ENCODE data around the gene MOB1B. TPM values are rescaled to one million over a fixed set of nuclear protein-coding genes. Genes with fewer than 3 reads are reported as not detected.
A peak's percentile ranks its signal among the peaks of the same experiment; 100 is the strongest.

MOB1B gene
- total RNA-seq, 1 experiment from 2014 or later, result 21.0 TPM

DNA sequence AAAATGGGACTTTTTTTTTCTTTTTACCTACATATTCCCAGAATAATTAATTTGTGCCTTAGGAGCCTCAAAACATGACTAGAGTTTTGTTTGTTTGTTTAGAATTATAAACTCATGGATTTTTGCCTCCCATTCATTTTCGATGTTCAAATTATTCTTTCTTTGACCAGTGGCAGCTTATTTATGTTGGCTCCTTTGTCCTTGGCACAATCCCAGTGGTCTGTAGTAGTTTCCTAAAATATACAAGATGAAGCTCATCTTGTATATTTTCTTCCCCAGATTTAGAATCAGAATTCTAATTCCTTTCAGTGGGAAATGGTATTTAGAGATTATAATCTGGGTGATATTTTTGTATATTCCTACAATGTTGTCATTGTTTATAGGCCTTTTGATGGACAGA is 118.4 kb downstream of the MOB1B start:
- TF ChIP-seq CTCF (conservative IDR thresholded peaks at IDR 0.05; ENCODE audit: low read depth, low read length) (no peak), EZH2 (IDR thresholded peaks at IDR 0.05; ENCODE audit: borderline replicate concordance, low read depth, low read length, poor library complexity, severe bottlenecking) (no peak)
- Histone ChIP-seq H3K4me3 (ENCODE audit: low read depth, low read length, poor library complexity, severe bottlenecking) (no peak overlapping the region), H3K9me3 (ENCODE audit: low read depth, low read length, poor library complexity, severe bottlenecking) (no peaks in the 10 kb centered on the region), H3K27ac (ENCODE audit: low read depth, low read length, poor library complexity, severe bottlenecking) (no peak overlapping the region), H3K36me3 (ENCODE audit: insufficient read depth, low read length, poor library complexity, severe bottlenecking) (no peaks in the 10 kb centered on the region), H3K4me1 (ENCODE audit: insufficient read depth, low read length, poor library complexity, severe bottlenecking) (peaks cover 4% of the 10 kb centered on the region), H3K27me3 (replicated peaks; ENCODE audit: insufficient read depth, low read depth, low read length, poor library complexity) (no peaks in the 10 kb centered on the region)
- ChIA-PET CTCF (no interaction called here), POLR2A (ENCODE audit: low non-redundant PET) (no interaction called here)
- intact Hi-C loops (cut with micrococcal nuclease; ENCODE audit: unreplicated experiment), result no loop called here
- no TSS peak for BruUV-seq (replicated peaks)
- DNase-seq (ENCODE audit: low spot score), result no peak

- peaks cover 14% of the 10 kb centered on the region for H3K4me1 ChIP-seq (ENCODE audit: insufficient read depth, low read length, poor library complexity, severe bottlenecking)
- no peak for DNase-seq (ENCODE audit: low spot score)
- no TSS peak for BruUV-seq (replicated peaks)
- intact Hi-C loops (cut with micrococcal nuclease; ENCODE audit: unreplicated experiment), result no loop called here
- ChIA-PET CTCF (no interaction called here), POLR2A (ENCODE audit: low non-redundant PET) (no interaction called here)
- H3K27ac ChIP-seq (ENCODE audit: low read depth, low read length, poor library complexity, severe bottlenecking), result no peak overlapping the region
- no peak for TF ChIP-seq EZH2 (IDR thresholded peaks at IDR 0.05; ENCODE audit: borderline replicate concordance, low read depth, low read length, poor library complexity, severe bottlenecking)
- no peak for TF ChIP-seq CTCF (conservative IDR thresholded peaks at IDR 0.05; ENCODE audit: low read depth, low read length)
- peaks cover 4% of the 10 kb centered on the region for H3K36me3 ChIP-seq (ENCODE audit: insufficient read depth, low read length, poor library complexity, severe bottlenecking)
- no peaks in the 10 kb centered on the region for H3K9me3 ChIP-seq (ENCODE audit: low read depth, low read length, poor library complexity, severe bottlenecking)
- H3K4me3 ChIP-seq (ENCODE audit: low read depth, low read length, poor library complexity, severe bottlenecking), result no peak overlapping the region
- no peaks in the 10 kb centered on the region for H3K27me3 ChIP-seq (replicated peaks; ENCODE audit: insufficient read depth, low read depth, low read length, poor library complexity)
These were observed 123.5 kb downstream of the MOB1B start for GRCh38 chr4:71025654-71026053.

DNA sequence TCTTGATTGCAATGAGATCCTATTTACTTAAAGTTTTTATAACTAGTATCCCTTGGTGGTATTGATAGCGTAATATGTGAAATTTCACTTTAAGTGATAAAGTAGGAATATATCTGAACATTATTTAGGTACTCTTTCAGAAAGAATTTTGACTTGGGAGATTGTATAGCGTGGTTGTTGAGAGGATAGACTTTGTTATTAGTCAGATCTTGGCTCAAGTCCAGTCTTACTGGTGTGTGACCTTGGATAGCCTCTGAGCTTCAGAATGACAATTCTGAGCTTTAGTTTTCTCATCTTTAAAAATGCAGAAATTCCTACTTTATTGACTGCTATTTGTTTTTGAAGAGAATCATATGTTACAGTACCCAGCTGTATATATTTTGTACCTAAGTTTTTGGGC is 123.9 kb downstream of the MOB1B start:
- POLR2A ChIA-PET (ENCODE audit: low non-redundant PET), result no interaction called here
- DNase-seq (ENCODE audit: low spot score), result peak; percentile 39

More for the DNA sequence above, 123.9 kb downstream of the MOB1B start:
- H3K27me3 ChIP-seq (replicated peaks; ENCODE audit: insufficient read depth, low read depth, low read length, poor library complexity), result no peaks in the 10 kb centered on the region
- no peak overlapping the region for H3K27ac ChIP-seq (ENCODE audit: low read depth, low read length, poor library complexity, severe bottlenecking)
- H3K4me3 ChIP-seq (ENCODE audit: low read depth, low read length, poor library complexity, severe bottlenecking), result no peak overlapping the region
- H3K4me1 ChIP-seq (ENCODE audit: insufficient read depth, low read length, poor library complexity, severe bottlenecking), result peaks cover 14% of the 10 kb centered on the region
- CTCF ChIA-PET, result no interaction called here
- H3K9me3 ChIP-seq (ENCODE audit: low read depth, low read length, poor library complexity, severe bottlenecking), result no peaks in the 10 kb centered on the region
- peaks cover 4% of the 10 kb centered on the region for H3K36me3 ChIP-seq (ENCODE audit: insufficient read depth, low read length, poor library complexity, severe bottlenecking)
- no TSS peak for BruUV-seq (replicated peaks)
- intact Hi-C loops (cut with micrococcal nuclease; ENCODE audit: unreplicated experiment), result no loop called here
- TF ChIP-seq CTCF (conservative IDR thresholded peaks at IDR 0.05; ENCODE audit: low read depth, low read length) (no peak), EZH2 (IDR thresholded peaks at IDR 0.05; ENCODE audit: borderline replicate concordance, low read depth, low read length, poor library complexity, severe bottlenecking) (no peak)
